ENCODE results near the gene C12orf60. TPM values are rescaled to one million over a fixed set of nuclear protein-coding genes. Genes with fewer than 3 reads are reported as not detected.

The C12orf60 gene
- total RNA-seq, 2 experiments from 2014 or later: 1.3 to 1.6 TPM

DNA sequence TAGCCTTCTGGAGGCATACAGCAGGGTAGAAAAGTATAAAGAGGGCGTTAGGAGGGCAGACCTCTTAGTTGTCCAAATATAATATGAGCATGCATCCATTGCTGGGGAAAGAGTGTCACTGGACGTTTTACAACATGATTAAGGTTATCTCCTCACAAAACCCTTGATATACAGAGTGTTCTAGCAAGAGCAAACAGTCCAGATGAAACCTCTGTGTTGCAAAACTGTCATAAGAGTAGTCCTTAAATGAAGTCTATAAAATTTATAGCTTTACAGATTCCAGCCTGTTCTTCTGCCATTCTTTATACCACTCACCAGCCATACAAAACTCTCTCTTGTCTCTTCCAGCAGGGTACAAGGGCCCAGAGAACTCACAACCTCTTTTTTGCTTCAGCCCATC is 21.9 kb upstream of the C12orf60 start:
- no peak overlapping the region for H3K27ac Mint-ChIP-seq
- POLR2A ChIA-PET: interaction anchor here (1.6 to 2.8 kb wide), 2 partner anchors 11 to 22 kb away, joined by 5 to 31 read pairs; partner anchors contain the start of genes C12orf60 and WBP11

GRCh38 chr12:14782756-14783155 is 20.7 kb upstream of the C12orf60 start:
- H3K27ac Mint-ChIP-seq: no peak overlapping the region
- POLR2A ChIA-PET: interaction anchor here (1.3 to 2.8 kb wide), 2 partner anchors 12 to 21 kb away, joined by 3 to 31 read pairs; partner anchors contain the start of genes C12orf60 and WBP11
- ATAC-seq (ENCODE audit: low read depth): no peak

More for the DNA sequence above, 21.9 kb upstream of the C12orf60 start:
- Mint-ChIP-seq H3K4me1 (peaks cover 18% of the 10 kb centered on the region), H3K27me3 (no peaks in the 10 kb centered on the region), H3K36me3 (peaks cover 15% of the 10 kb centered on the region), H3K4me3 (no peak overlapping the region), H3K9me3 (no peaks in the 10 kb centered on the region)
- no peak for ATAC-seq (ENCODE audit: low read depth)
- no peak for DNase-seq

DNA sequence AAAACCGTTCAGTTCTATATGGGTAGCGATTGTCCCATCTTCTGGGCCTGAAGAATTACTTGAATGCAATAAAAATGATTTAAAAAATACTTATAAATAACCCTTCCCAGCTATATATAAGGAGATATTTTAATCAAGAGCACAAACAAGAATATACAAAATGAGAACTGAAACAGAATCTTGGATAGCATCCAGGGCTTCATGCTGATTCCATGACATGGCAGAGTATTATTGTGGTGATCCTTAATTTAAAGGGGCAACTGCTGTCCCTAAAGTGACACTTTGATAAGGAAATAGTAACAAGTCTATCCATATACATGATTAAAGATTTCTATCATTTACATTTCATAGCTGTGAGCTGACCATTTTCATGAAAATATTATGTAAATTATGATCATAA is 19.0 kb upstream of the C12orf60 start:
- Mint-ChIP-seq H3K27me3 (no peaks in the 10 kb centered on the region), H3K27ac (no peak overlapping the region), H3K9me3 (no peaks in the 10 kb centered on the region), H3K36me3 (peaks cover 30% of the 10 kb centered on the region), H3K4me1 (peaks cover 11% of the 10 kb centered on the region), H3K4me3 (no peak overlapping the region)
- DNase-seq (no peak), ATAC-seq (ENCODE audit: low read depth) (no peak)
- POLR2A ChIA-PET: interaction anchor here (0.5 to 1.7 kb wide), 3 partner anchors 10 to 15 kb away, joined by 3 to 6 read pairs (median 3); a partner anchor contains a TSS

More at GRCh38 chr12:14782756-14783155, 20.7 kb upstream of the C12orf60 start:
- peaks cover 14% of the 10 kb centered on the region for H3K4me1 Mint-ChIP-seq
- no peak overlapping the region for H3K4me3 Mint-ChIP-seq
- H3K27me3 Mint-ChIP-seq: no peaks in the 10 kb centered on the region
- no peak for DNase-seq
- no peaks in the 10 kb centered on the region for H3K9me3 Mint-ChIP-seq
- H3K36me3 Mint-ChIP-seq: peaks cover 22% of the 10 kb centered on the region

- ATAC-seq (ENCODE audit: low read depth) (no peak), DNase-seq (no peak)
- Mint-ChIP-seq H3K36me3 (peaks cover 40% of the 10 kb centered on the region), H3K27ac (no peak overlapping the region), H3K9me3 (no peaks in the 10 kb centered on the region), H3K27me3 (no peaks in the 10 kb centered on the region), H3K4me1 (peaks cover 3% of the 10 kb centered on the region), H3K4me3 (no peak overlapping the region)
- POLR2A ChIA-PET: interaction anchor here (1.7 kb wide), 1 partner anchor 14 kb away, joined by 6 read pairs; a partner anchor contains a TSS
Observed at GRCh38 chr12:14785568-14785967, 17.9 kb upstream of the C12orf60 start.

DNA sequence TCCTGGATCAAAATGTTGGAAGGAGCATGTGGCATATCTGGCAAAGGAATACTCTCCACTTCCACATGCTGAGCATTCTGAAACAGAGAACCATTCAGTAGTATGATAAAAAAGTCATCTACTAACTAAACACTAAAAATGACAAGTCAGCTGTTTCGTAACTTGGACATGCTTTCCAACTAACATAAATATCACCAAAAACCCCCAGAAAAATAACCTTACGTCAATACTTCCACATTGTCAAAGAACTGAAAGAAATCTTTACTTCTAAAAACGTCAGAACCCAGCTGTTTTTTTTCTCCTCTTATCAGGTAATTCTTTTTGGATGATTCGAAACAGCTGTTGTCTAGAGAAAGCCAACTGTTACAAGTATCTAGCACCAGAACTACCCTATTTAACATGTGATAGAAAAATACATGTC is 8.4 kb upstream of the C12orf60 start:
- no peak for DNase-seq
- H3K4me1 Mint-ChIP-seq: peaks cover 4% of the 10 kb centered on the region
- POLR2A ChIA-PET: interaction anchor here (1.0 to 1.1 kb wide), 2 partner anchors 24 to 26 kb away, joined by 4 read pairs; no protein-coding TSS in a partner anchor
- peaks cover 49% of the 10 kb centered on the region for H3K36me3 Mint-ChIP-seq
- no peak overlapping the region for H3K4me3 Mint-ChIP-seq
- H3K27me3 Mint-ChIP-seq: no peaks in the 10 kb centered on the region
- ATAC-seq (ENCODE audit: low read depth): no peak
- H3K9me3 Mint-ChIP-seq: no peaks in the 10 kb centered on the region
- H3K27ac Mint-ChIP-seq: no peak overlapping the region

DNA sequence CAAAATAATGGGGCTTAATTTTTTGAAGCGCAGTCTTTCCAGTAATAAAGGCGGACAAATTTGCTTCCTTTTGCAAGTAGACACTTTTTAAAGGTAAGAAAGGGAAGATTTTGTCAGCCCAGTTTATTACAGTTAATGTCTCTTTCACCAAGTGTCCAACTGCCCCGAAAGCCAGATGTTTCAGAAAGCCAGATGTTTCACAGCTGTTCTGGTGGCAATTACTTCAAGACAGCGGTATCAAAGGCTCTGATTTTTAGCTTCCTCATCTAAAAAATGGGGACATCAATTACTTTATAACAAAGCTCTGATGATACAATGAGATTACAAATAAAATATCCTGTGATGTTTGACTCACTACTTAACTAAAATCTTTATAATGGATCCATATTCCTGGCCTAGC is 1.2 kb upstream of the C12orf60 start:
- Mint-ChIP-seq H3K9me3 (no peaks in the 10 kb centered on the region), H3K4me3 (no peak overlapping the region), H3K4me1 (peaks cover 29% of the 10 kb centered on the region), H3K27ac (no peak overlapping the region), H3K36me3 (peaks cover 11% of the 10 kb centered on the region), H3K27me3 (no peaks in the 10 kb centered on the region)
- DNase-seq (no peak), ATAC-seq (ENCODE audit: low read depth) (no peak)
- POLR2A ChIA-PET: interaction anchor here (0.6 to 4.2 kb wide), 6 partner anchors 9 to 194 kb away, joined by 3 to 75 read pairs (median 8); a partner anchor contains a TSS

DNA sequence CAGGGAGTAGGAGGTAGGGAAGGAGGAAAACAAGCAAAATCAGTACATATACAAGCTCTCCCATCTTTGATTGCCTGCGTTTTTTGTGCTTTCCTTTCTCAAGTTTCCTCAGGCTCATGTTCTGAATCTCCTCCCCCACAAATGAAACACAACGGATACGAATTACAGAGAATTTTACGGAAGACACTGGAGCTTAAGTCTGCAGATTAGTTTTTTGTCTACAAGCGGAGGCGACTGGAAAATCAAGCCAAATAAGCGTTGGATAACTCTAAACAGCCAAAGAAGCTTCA is 804 bp upstream of the C12orf60 start:
- POLR2A ChIA-PET: interaction anchor here (0.6 to 4.2 kb wide), 8 partner anchors 10 to 193 kb away, joined by 3 to 75 read pairs (median 4); a partner anchor contains a TSS

GRCh38 chr12:14803830-14804160 is 325 bp downstream of the C12orf60 start:
- no peak overlapping the region for H3K4me3 Mint-ChIP-seq

More for the DNA sequence above, 804 bp upstream of the C12orf60 start:
- H3K4me1 Mint-ChIP-seq: peaks cover 29% of the 10 kb centered on the region
- ATAC-seq (ENCODE audit: low read depth) (no peak), DNase-seq (no peak)
- no peak overlapping the region for H3K27ac Mint-ChIP-seq
- H3K27me3 Mint-ChIP-seq: no peaks in the 10 kb centered on the region
- peaks cover 9% of the 10 kb centered on the region for H3K36me3 Mint-ChIP-seq
- H3K4me3 Mint-ChIP-seq: no peak overlapping the region
- H3K9me3 Mint-ChIP-seq: no peaks in the 10 kb centered on the region

GRCh38 chr12:14810167-14810952 is 6.9 kb downstream of the C12orf60 start:
- H3K9me3 Mint-ChIP-seq: no peaks in the 10 kb centered on the region
- no peaks in the 10 kb centered on the region for H3K36me3 Mint-ChIP-seq
- DNase-seq (no peak), ATAC-seq (ENCODE audit: low read depth) (no peak)
- POLR2A ChIA-PET: interaction anchor here (1.6 kb wide), 1 partner anchor 39 kb away, joined by 4 read pairs; a partner anchor contains a TSS
- peaks cover 11% of the 10 kb centered on the region for H3K4me1 Mint-ChIP-seq
- no peak overlapping the region for H3K4me3 Mint-ChIP-seq
- no peaks in the 10 kb centered on the region for H3K27me3 Mint-ChIP-seq
- no peak overlapping the region for H3K27ac Mint-ChIP-seq

More at GRCh38 chr12:14803830-14804160, 325 bp downstream of the C12orf60 start:
- no peaks in the 10 kb centered on the region for H3K27me3 Mint-ChIP-seq
- peaks cover 8% of the 10 kb centered on the region for H3K36me3 Mint-ChIP-seq
- H3K9me3 Mint-ChIP-seq: no peaks in the 10 kb centered on the region
- DNase-seq (no peak), ATAC-seq (ENCODE audit: low read depth) (peak; percentile 10)
- no peak overlapping the region for H3K27ac Mint-ChIP-seq
- peaks cover 29% of the 10 kb centered on the region for H3K4me1 Mint-ChIP-seq
- POLR2A ChIA-PET: interaction anchor here (0.7 to 4.2 kb wide), 9 partner anchors 11 to 190 kb away, joined by 3 to 75 read pairs (median 5); a partner anchor contains a TSS

GRCh38 chr12:14810953-14811483 is 7.5 kb downstream of the C12orf60 start:
- Mint-ChIP-seq H3K36me3 (no peaks in the 10 kb centered on the region), H3K27ac (no peak overlapping the region), H3K4me1 (peaks cover 7% of the 10 kb centered on the region), H3K9me3 (no peaks in the 10 kb centered on the region), H3K27me3 (no peaks in the 10 kb centered on the region), H3K4me3 (no peak overlapping the region)
- POLR2A ChIA-PET: interaction anchor here (1.6 kb wide), 1 partner anchor 40 kb away, joined by 4 read pairs; a partner anchor contains a TSS
- no peak for DNase-seq
- no peak for ATAC-seq (ENCODE audit: low read depth)

- Mint-ChIP-seq H3K36me3 (no peaks in the 10 kb centered on the region), H3K27ac (no peak overlapping the region), H3K9me3 (no peaks in the 10 kb centered on the region), H3K4me3 (no peak overlapping the region), H3K4me1 (peaks cover 7% of the 10 kb centered on the region), H3K27me3 (no peaks in the 10 kb centered on the region)
- POLR2A ChIA-PET: interaction anchor here (1.6 kb wide), 1 partner anchor 40 kb away, joined by 4 read pairs; a partner anchor contains a TSS
- DNase-seq (no peak), ATAC-seq (ENCODE audit: low read depth) (no peak)
Observed at GRCh38 chr12:14811486-14811885, 8.0 kb downstream of the C12orf60 start.

GRCh38 chr12:14814014-14814413 is 10.5 kb downstream of the C12orf60 start, which contains the start of gene SMCO3:
TSS of gene SMCO3 (minus strand) at chr12:14814182. CDS start at chr12:14806680, 7,502 bp downstream.
- Mint-ChIP-seq H3K9me3 (no peaks in the 10 kb centered on the region), H3K27ac (no peak within 1 kb of the TSS), H3K36me3 (peaks cover 2% of the 10 kb centered on the region), H3K4me3 (no peak within 1 kb of the TSS), H3K4me1 (peaks cover 8% of the 10 kb centered on the region), H3K27me3 (no peaks in the 10 kb centered on the region)
- POLR2A ChIA-PET: no interaction called here
- ATAC-seq (ENCODE audit: low read depth) (no peak), DNase-seq (no peak)

GRCh38 chr12:14824012-14824634 is 20.7 kb downstream of the C12orf60 start:
- no peaks in the 10 kb centered on the region for H3K4me1 Mint-ChIP-seq
- ATAC-seq (ENCODE audit: low read depth): no peak
- no peaks in the 10 kb centered on the region for H3K36me3 Mint-ChIP-seq
- POLR2A ChIA-PET: no interaction called here
- peaks cover 4% of the 10 kb centered on the region for H3K27me3 Mint-ChIP-seq
- no peaks in the 10 kb centered on the region for H3K9me3 Mint-ChIP-seq
- no peak overlapping the region for H3K4me3 Mint-ChIP-seq
- no peak overlapping the region for H3K27ac Mint-ChIP-seq
- no peak for DNase-seq

Data from activated naive CD8-positive, alpha-beta T cell treated with anti-CD3 and anti-CD28 coated beads, Interleukin-2, amount 10 ng/mL, durations not matched to agents 7 days and 5 days (primary cell).